ENCODE measurements around the gene CDH9. TPM values are rescaled to one million over a fixed set of nuclear protein-coding genes. Genes with fewer than 3 reads are reported as not detected.

The CDH9 gene, protein sequence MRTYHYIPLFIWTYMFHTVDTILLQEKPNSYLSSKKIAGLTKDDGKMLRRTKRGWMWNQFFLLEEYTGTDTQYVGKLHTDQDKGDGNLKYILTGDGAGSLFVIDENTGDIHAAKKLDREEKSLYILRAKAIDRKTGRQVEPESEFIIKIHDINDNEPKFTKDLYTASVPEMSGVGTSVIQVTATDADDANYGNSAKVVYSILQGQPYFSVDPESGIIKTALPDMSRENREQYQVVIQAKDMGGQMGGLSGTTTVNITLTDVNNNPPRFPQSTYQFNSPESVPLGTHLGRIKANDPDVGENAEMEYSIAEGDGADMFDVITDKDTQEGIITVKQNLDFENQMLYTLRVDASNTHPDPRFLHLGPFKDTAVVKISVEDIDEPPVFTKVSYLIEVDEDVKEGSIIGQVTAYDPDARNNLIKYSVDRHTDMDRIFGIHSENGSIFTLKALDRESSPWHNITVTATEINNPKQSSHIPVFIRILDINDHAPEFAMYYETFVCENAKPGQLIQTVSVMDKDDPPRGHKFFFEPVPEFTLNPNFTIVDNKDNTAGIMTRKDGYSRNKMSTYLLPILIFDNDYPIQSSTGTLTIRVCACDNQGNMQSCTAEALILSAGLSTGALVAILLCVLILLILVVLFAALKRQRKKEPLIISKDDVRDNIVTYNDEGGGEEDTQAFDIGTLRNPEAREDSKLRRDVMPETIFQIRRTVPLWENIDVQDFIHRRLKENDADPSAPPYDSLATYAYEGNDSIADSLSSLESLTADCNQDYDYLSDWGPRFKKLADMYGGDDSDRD
- total RNA-seq (2021) (not detected in 2 replicates), Bru-seq, nascent RNA (not detected), BruChase-seq, experiment 1, labeled RNA remaining after a 2-hour chase (not detected), BruChase-seq, experiment 2, labeled RNA remaining after a 6-hour chase (not detected)
- long read RNA-seq = 0 reads

DNA sequence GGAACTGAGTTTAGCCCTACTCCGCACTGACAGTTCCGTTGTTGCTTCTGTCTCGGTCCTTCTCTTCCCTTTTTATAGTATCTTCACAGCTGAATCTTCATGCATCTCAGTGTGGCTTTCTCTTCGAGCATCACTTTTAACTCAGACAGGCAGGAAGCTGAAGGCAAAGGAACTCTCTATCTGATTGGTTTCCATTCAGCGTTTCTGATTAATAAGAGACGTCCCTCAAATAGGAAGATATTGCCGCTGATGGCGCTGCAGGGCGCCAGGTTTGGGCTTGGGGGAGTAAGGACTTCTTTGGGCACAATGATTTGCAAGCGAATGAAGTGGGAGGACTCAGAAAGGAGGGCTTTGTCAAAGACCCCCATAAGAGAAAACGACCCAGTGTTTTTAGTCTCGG is at the start of gene CDH9:
Gene CDH9, minus strand, starts transcription at position 111 of the 400 bp plus-strand sequence. CDS start 50,253 bp downstream, outside the sequence.
- H3K79me2 ChIP-seq (ENCODE audit: low read depth) = no peaks in the 10 kb centered on the region
- H3K27me3 ChIP-seq (ENCODE audit: insufficient read depth, low read depth) = no peaks in the 10 kb centered on the region
- POLR2A ChIA-PET (ENCODE audit: unreplicated experiment) = no interaction called here
- CTCF ChIA-PET = no interaction called here
- no peak within 1 kb of the TSS for H3K4me2 ChIP-seq
- H3K36me3 ChIP-seq (ENCODE audit: low read depth) = no peaks in the 10 kb centered on the region
- H3K27ac ChIP-seq = no peak within 1 kb of the TSS
- TF ChIP-seq EZH2 (IDR thresholded peaks at IDR 0.05; ENCODE audit: low read depth) = no peak
- TF ChIP-seq, protein P1, sequence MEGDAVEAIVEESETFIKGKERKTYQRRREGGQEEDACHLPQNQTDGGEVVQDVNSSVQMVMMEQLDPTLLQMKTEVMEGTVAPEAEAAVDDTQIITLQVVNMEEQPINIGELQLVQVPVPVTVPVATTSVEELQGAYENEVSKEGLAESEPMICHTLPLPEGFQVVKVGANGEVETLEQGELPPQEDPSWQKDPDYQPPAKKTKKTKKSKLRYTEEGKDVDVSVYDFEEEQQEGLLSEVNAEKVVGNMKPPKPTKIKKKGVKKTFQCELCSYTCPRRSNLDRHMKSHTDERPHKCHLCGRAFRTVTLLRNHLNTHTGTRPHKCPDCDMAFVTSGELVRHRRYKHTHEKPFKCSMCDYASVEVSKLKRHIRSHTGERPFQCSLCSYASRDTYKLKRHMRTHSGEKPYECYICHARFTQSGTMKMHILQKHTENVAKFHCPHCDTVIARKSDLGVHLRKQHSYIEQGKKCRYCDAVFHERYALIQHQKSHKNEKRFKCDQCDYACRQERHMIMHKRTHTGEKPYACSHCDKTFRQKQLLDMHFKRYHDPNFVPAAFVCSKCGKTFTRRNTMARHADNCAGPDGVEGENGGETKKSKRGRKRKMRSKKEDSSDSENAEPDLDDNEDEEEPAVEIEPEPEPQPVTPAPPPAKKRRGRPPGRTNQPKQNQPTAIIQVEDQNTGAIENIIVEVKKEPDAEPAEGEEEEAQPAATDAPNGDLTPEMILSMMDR (conservative IDR thresholded peaks at IDR 0.05) = no peak
- no peak within 1 kb of the TSS for H3K4me3 ChIP-seq
- BruUV-seq (replicated peaks) = no TSS peak
- no peaks in the 10 kb centered on the region for H3K9me3 ChIP-seq (ENCODE audit: insufficient read depth, low read depth)
- no peaks in the 10 kb centered on the region for H3K4me1 ChIP-seq (replicated peaks; ENCODE audit: insufficient read depth)
- no peak within 1 kb of the TSS for H2AFZ ChIP-seq
- DNase-seq = peak in 1 of 2 experiments; percentile 28
- H3F3A ChIP-seq (ENCODE audit: insufficient read depth, low read depth) = no peaks in the 10 kb centered on the region
- intact Hi-C loops (cut with micrococcal nuclease; ENCODE audit: unreplicated experiment) = no loop called here
- H4K20me1 ChIP-seq (ENCODE audit: insufficient read depth) = no peaks in the 10 kb centered on the region
- no peaks in the 10 kb centered on the region for H3K9me2 ChIP-seq (ENCODE audit: insufficient read depth)

DNA sequence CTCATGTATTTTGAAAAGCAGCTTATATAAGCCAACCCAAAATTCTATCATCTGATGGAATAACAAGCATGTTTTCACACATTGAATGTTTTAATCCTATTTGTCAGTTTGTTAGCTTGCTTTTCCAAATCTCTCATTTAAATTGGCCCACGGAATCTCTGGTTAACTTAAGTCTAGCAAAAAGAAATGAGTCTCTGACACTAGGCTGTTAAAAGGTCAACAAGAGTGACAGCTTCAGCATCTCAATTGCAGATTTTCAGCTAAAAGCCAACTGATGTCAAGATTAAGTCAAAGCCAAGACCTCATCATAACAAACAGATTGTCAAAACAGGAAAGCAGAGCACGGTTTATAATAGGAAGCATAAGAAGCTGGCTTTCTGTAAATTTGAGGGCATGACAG is 49.4 kb upstream of the CDH9 start:
- Histone ChIP-seq H3K9me3 (ENCODE audit: insufficient read depth, low read depth) (no peaks in the 10 kb centered on the region), H3K4me2 (no peak overlapping the region), H3K4me3 (no peak overlapping the region), H3K79me2 (ENCODE audit: low read depth) (no peaks in the 10 kb centered on the region), H4K20me1 (ENCODE audit: insufficient read depth) (no peaks in the 10 kb centered on the region; the same call in 1 of the 2 replicates), H3K4me1 (replicated peaks; ENCODE audit: insufficient read depth) (no peaks in the 10 kb centered on the region), H3F3A (ENCODE audit: insufficient read depth, low read depth) (no peaks in the 10 kb centered on the region), H3K27me3 (ENCODE audit: insufficient read depth, low read depth) (no peaks in the 10 kb centered on the region), H3K9me2 (ENCODE audit: insufficient read depth) (no peaks in the 10 kb centered on the region), H3K36me3 (ENCODE audit: low read depth) (no peaks in the 10 kb centered on the region), H3K27ac (no peak overlapping the region), H2AFZ (no peak overlapping the region)
- no TSS peak for BruUV-seq (replicated peaks)
- ChIA-PET CTCF (no interaction called here), POLR2A (ENCODE audit: unreplicated experiment) (no interaction called here)
- no peak for DNase-seq
- intact Hi-C loops (cut with micrococcal nuclease; ENCODE audit: unreplicated experiment) = no loop called here
- no peak for TF ChIP-seq EZH2 (IDR thresholded peaks at IDR 0.05; ENCODE audit: low read depth)
- TF ChIP-seq, protein P1 (conservative IDR thresholded peaks at IDR 0.05) = no peak
